HepG2 (cell line): ENCODE results near the gene MMP17. TPM values are rescaled to one million over a fixed set of nuclear protein-coding genes. Genes with fewer than 3 reads are reported as not detected.

Experiments
- FOXK1 ChIP-seq: sonication (generic); formaldehyde crosslinking; IDR thresholded peaks from 2 replicates; pipeline ENCODE4 v1.4.0; 2020; ENCODE audit warnings: low read depth, missing genetic modification reagents, borderline replicate concordance
- KDM6A ChIP-seq: IDR thresholded peaks from 2 replicates; pipeline ENCODE4 v1.6.1; 2016; ENCODE audit warnings: low read depth
- SPEN ChIP-seq: sonication (generic); formaldehyde crosslinking; IDR thresholded peaks from 2 replicates; pipeline ENCODE4 v1.5.1; 2020; ENCODE audit warnings: low read depth, mild to moderate bottlenecking, missing genetic modification reagents
- SRY ChIP-seq: sonication (generic); formaldehyde crosslinking; IDR thresholded peaks from 2 replicates; pipeline ENCODE4 v1.8.0; 2022; ENCODE audit warnings: mild to moderate bottlenecking, missing genetic modification reagents
- TAF1 ChIP-seq: sonication (generic); formaldehyde crosslinking; IDR thresholded peaks from 2 replicates; pipeline ENCODE4 v1.4.0; 2020; ENCODE audit warnings: missing genetic modification reagents
- YEATS4 ChIP-seq: sonication (generic); formaldehyde crosslinking; IDR thresholded peaks from 2 replicates; pipeline ENCODE4 v1.4.0; 2020; ENCODE audit warnings: missing genetic modification reagents, borderline replicate concordance
- ZBTB4 ChIP-seq: sonication (generic); formaldehyde crosslinking; IDR thresholded peaks from 2 replicates; pipeline ENCODE4 v1.4.0; 2020; ENCODE audit warnings: missing genetic modification reagents, mild to moderate bottlenecking, borderline replicate concordance
- ZFP36L2 ChIP-seq: sonication (generic); formaldehyde crosslinking; IDR thresholded peaks from 2 replicates; pipeline ENCODE4 v1.4.0; 2020; ENCODE audit warnings: missing genetic modification reagents
- ZMAT3 ChIP-seq: sonication (generic); formaldehyde crosslinking; conservative IDR thresholded peaks from 2 replicates; pipeline ENCODE4 v1.7.0; 2021; ENCODE audit warnings: missing genetic modification reagents
- ZNF280D ChIP-seq: sonication (generic); formaldehyde crosslinking; IDR thresholded peaks from 2 replicates; pipeline ENCODE4 v1.5.1; 2020; ENCODE audit warnings: mild to moderate bottlenecking, missing genetic modification reagents
- ZNF326 ChIP-seq: sonication (generic); formaldehyde crosslinking; IDR thresholded peaks from 2 replicates; pipeline ENCODE4 v1.4.0; 2020; ENCODE audit warnings: missing genetic modification reagents, borderline replicate concordance
- ZNF615 ChIP-seq: sonication (generic); formaldehyde crosslinking; IDR thresholded peaks from 2 replicates; pipeline ENCODE4 v1.5.0; 2020; ENCODE audit warnings: mild to moderate bottlenecking, missing genetic modification reagents, borderline replicate concordance
- polyA plus RNA-seq, 8 experiments: library from polyadenylated mRNA; depleted of rRNA in 3 of 8; stranded (reverse) in 7 of 8; unstranded in 1 of 8; fragments of >200 nt; fragmentation: Illumina TruSeq in 4 of 8; extraction: Trizol in 4 of 8; gene quantifications; 2 replicates each; pipeline versions ENCODE4 v1.2.1 to v1.2.3, GENCODE V29; 2011 to 2016; ENCODE audit warnings: low read depth in 4 of 8, missing spikeins in 1 of 8, mixed read lengths in 1 of 8; ENCODE audit not compliant: insufficient read depth in 1 of 8
- total RNA-seq, 5 experiments: library from RNA; depleted of rRNA; stranded (reverse); fragments of >200 nt; fragmentation: Illumina TruSeq; extraction: Trizol; gene quantifications; 2 replicates each; pipeline ENCODE4 v1.2.3, GENCODE V29; 2016; ENCODE audit warnings: low read depth in 1 of 5
- TF ChIP-seq, protein P1 (sequence below): sonication (generic); formaldehyde crosslinking; IDR thresholded peaks from 2 replicates; pipeline ENCODE4 v1.9.0; 2021; ENCODE audit warnings: missing genetic modification reagents, borderline replicate concordance
- TF ChIP-seq, protein P2 (sequence below), 2 experiments: sonication (generic) in 1 of 2; formaldehyde crosslinking in 1 of 2; IDR thresholded peaks; 2 replicates each; pipeline versions ENCODE4 v1.4.0 to v1.6.1; 2016 to 2020; ENCODE audit warnings: borderline replicate concordance in 1 of 2, low read depth in 1 of 2, mild to moderate bottlenecking in 1 of 2, missing genetic modification reagents in 1 of 2

MMP17 gene
- total and polyA plus RNA-seq, 2 of the 13 experiments (the other 11 are each of a cell fraction or from before 2014, with no cell fraction given), result 0.55 to 0.80 TPM

- TF ChIP-seq SRY (peak; percentile 94), FOXK1 (peak; percentile 96), KDM6A (CRISPR knock-in tag) (peak; percentile 99), YEATS4 (CRISPR knock-in tag) (peak; percentile 100), SPEN (CRISPR knock-in tag) (peak; percentile 96), ZNF280D (peak; percentile 97), TAF1 (CRISPR knock-in tag) (peak; percentile 68), ZFP36L2 (CRISPR knock-in tag) (no peak), ZMAT3 (peak; percentile 87), ZNF615 (CRISPR knock-in tag) (peak; percentile 72; the same call in 1 of the 2 replicates), ZBTB4 (0 out of 2 replicates have a peak, but pooled peaks have one; percentile 63), ZNF326 (CRISPR knock-in tag) (no peak)
- TF ChIP-seq, protein P1, sequence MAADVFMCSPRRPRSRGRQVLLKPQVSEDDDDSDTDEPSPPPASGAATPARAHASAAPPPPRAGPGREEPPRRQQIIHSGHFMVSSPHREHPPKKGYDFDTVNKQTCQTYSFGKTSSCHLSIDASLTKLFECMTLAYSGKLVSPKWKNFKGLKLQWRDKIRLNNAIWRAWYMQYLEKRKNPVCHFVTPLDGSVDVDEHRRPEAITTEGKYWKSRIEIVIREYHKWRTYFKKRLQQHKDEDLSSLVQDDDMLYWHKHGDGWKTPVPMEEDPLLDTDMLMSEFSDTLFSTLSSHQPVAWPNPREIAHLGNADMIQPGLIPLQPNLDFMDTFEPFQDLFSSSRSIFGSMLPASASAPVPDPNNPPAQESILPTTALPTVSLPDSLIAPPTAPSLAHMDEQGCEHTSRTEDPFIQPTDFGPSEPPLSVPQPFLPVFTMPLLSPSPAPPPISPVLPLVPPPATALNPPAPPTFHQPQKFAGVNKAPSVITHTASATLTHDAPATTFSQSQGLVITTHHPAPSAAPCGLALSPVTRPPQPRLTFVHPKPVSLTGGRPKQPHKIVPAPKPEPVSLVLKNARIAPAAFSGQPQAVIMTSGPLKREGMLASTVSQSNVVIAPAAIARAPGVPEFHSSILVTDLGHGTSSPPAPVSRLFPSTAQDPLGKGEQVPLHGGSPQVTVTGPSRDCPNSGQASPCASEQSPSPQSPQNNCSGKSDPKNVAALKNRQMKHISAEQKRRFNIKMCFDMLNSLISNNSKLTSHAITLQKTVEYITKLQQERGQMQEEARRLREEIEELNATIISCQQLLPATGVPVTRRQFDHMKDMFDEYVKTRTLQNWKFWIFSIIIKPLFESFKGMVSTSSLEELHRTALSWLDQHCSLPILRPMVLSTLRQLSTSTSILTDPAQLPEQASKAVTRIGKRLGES, result no peak
- TF ChIP-seq, protein P2, sequence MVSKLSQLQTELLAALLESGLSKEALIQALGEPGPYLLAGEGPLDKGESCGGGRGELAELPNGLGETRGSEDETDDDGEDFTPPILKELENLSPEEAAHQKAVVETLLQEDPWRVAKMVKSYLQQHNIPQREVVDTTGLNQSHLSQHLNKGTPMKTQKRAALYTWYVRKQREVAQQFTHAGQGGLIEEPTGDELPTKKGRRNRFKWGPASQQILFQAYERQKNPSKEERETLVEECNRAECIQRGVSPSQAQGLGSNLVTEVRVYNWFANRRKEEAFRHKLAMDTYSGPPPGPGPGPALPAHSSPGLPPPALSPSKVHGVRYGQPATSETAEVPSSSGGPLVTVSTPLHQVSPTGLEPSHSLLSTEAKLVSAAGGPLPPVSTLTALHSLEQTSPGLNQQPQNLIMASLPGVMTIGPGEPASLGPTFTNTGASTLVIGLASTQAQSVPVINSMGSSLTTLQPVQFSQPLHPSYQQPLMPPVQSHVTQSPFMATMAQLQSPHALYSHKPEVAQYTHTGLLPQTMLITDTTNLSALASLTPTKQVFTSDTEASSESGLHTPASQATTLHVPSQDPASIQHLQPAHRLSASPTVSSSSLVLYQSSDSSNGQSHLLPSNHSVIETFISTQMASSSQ (IDR thresholded peaks at IDR 0.05; ENCODE audit: low read depth), result no peak
- TF ChIP-seq, protein P2 (CRISPR knock-in tag; IDR thresholded peaks at IDR 0.05; ENCODE audit: borderline replicate concordance), result peak; percentile 91
These were observed 32.5 kb downstream of the MMP17 start (continued) for GRCh38 chr12:131860472-131861260.
